OCI-LY3 (cell line): ENCODE measurements around the gene NXN.
A peak's percentile ranks its signal among the peaks of the same experiment; 100 is the strongest.

ENCODE experiments used
- H2AFZ ChIP-seq: fragments of 200-600, 300-600 bp; shearing (Covaris generic); 2 replicates; pipeline ENCODE4 v1.6.0; 2014; ENCODE audit warnings: antibody characterized with exemption, low read depth, low read length
- H3K27ac ChIP-seq: fragments of 200-600, 300-600 bp; sonication (generic); 2 replicates; pipeline ENCODE4 v1.5.1; 2014; ENCODE audit warnings: mild to moderate bottlenecking, low read length, moderate library complexity, mixed read lengths
- H3K27me3 ChIP-seq: fragments of 200-600, 300-600 bp; sonication (generic); 2 replicates; pipeline ENCODE4 v1.6.1; 2014; ENCODE audit warnings: low read depth, low read length, mixed read lengths
- H3K36me3 ChIP-seq: fragments of 200-600, 300-600 bp; sonication (generic); replicated peaks from 2 replicates; pipeline ENCODE3; 2014; ENCODE audit warnings: low read depth, low read length, mixed read lengths
- H3K4me1 ChIP-seq: fragments of 300-600, 200-600 bp; sonication (generic); 2 replicates; pipeline ENCODE4 v1.6.1; 2014; ENCODE audit warnings: low read length, mixed read lengths
- H3K4me2 ChIP-seq: fragments of 200-600, 300-600 bp; sonication (generic); 2 replicates; pipeline ENCODE4 v1.6.1; 2014; ENCODE audit warnings: low read length, mixed read lengths
- H3K4me3 ChIP-seq: fragments of 300-600, 200-600 bp; sonication (generic); 2 replicates; pipeline ENCODE4 v1.5.1; 2014; ENCODE audit warnings: antibody characterized with exemption, mild to moderate bottlenecking, low read length, moderate library complexity
- H3K79me2 ChIP-seq: fragments of 300-600, 200-600 bp; shearing (Covaris generic); 2 replicates; pipeline ENCODE4 v1.6.1; 2014; ENCODE audit warnings: mild to moderate bottlenecking, low read length, mixed read lengths
- H3K9ac ChIP-seq: fragments of 300-600, 200-600 bp; shearing (Covaris generic); 2 replicates; pipeline ENCODE4 v1.6.0; 2014; ENCODE audit warnings: mild to moderate bottlenecking, low read length, moderate library complexity
- H3K9me3 ChIP-seq: fragments of 200-600, 300-600 bp; shearing (Covaris generic); 2 replicates; pipeline ENCODE4 v1.6.1; 2014; ENCODE audit warnings: low read length, mixed read lengths; ENCODE audit not compliant: insufficient read depth
- H4K20me1 ChIP-seq: fragments of 200-600, 300-600 bp; sonication (generic); 2 replicates; pipeline ENCODE4 v1.6.1; 2016; ENCODE audit warnings: low read length, mixed read lengths; ENCODE audit not compliant: insufficient read depth
- CTCF ChIP-seq: fragments of 200-600, 300-600 bp; sonication (generic); IDR thresholded peaks from 2 replicates; pipeline ENCODE4 v1.5.1; 2014; ENCODE audit warnings: antibody characterized with exemption, low read length, low read depth
- EZH2phosphoT487 ChIP-seq: fragments of 200-600 bp; shearing (Covaris generic); IDR thresholded peaks from 2 replicates; pipeline ENCODE4 v1.6.1; 2018; ENCODE audit warnings: antibody characterized with exemption, mixed run types, low read depth

Gene NXN

DNA sequence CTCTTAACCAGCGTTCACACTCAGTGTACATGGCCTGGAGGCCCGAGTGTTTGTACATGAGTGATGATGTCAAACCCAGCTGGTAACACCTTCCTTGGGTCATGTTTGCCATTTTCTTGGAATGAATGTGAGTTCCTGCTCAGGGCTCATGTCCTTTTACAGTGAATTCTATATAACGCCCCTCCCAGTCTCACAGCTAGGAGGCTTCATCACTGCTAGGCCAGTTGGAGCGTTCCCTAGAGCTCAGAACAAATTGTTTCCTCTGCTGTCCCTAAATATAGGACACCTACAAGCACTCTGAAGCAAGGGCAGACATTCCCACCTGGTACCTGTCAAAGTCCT lies 22.8 kb upstream of the NXN start:
- H3K4me1 ChIP-seq = peaks cover 8% of the 10 kb centered on the region
- TF ChIP-seq EZH2phosphoT487 = no peak
- TF ChIP-seq CTCF = no peak
- H3K36me3 ChIP-seq = peaks cover 10% of the 10 kb centered on the region
- no peak overlapping the region for H3K4me3 ChIP-seq
- H4K20me1 ChIP-seq = no peaks in the 10 kb centered on the region
- H3K27me3 ChIP-seq = no peaks in the 10 kb centered on the region
- H3K9ac ChIP-seq = no peak overlapping the region
- no peak overlapping the region for H3K4me2 ChIP-seq
- H3K79me2 ChIP-seq = peaks cover 14% of the 10 kb centered on the region
- no peak overlapping the region for H2AFZ ChIP-seq
- H3K27ac ChIP-seq = no peak overlapping the region
- H3K9me3 ChIP-seq = no peaks in the 10 kb centered on the region

GRCh38 chr17:1001640-1002411 lies 22.2 kb upstream of the NXN start:
- Histone ChIP-seq H2AFZ (no peak overlapping the region), H3K36me3 (peaks cover 10% of the 10 kb centered on the region), H3K27ac (no peak overlapping the region), H3K27me3 (no peaks in the 10 kb centered on the region), H3K9ac (no peak overlapping the region), H3K4me3 (no peak overlapping the region), H3K4me1 (peaks cover 8% of the 10 kb centered on the region), H3K4me2 (no peak overlapping the region), H3K79me2 (peaks cover 18% of the 10 kb centered on the region), H3K9me3 (no peaks in the 10 kb centered on the region), H4K20me1 (no peaks in the 10 kb centered on the region)
- no peak for TF ChIP-seq EZH2phosphoT487
- no peak for TF ChIP-seq CTCF

DNA sequence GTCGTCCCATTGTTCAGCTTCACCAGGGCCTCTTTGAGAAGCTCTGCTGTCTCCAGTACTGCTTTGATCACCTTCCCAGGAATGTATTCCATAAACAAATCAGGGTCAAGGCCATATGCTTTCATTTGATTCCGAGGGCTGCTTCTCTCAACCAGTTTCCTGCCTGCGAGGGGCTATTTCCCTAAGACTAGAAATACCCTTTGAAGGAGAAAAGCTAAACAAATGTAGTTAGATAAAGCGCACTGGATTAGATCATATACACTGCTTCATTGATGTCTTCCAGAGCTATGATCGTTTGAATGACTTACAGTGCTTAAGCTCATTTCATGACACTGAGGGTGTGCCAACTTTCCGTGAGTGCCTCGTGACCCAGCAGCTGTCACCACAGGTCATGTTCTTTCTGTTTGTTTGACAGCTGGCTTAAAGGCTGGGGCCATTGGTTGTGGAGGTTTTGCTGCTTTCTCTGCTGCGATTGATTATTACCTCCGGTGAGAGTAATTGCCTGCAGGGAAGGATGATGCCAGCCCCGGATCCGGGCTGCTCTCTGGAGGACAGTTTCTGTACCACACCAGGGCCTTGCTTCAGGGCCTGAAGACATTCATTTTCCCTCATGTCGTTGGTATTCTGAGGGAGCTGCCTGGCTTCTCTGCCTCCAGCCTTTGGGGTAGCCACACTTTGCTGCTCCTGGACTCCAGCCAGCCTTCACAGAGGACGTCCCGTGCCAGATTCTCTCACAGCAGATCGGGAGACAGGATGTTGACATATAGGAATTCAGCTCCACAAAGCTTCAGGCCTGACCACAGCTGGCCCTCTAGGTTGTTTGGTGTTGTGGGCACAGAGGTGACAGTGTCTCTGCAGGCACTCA lies 21.3 kb upstream of the NXN start:
- TF ChIP-seq CTCF (no peak), EZH2phosphoT487 (no peak)
- H3K4me3 ChIP-seq = no peak overlapping the region
- H3K79me2 ChIP-seq = peaks cover 18% of the 10 kb centered on the region
- H3K4me2 ChIP-seq = no peak overlapping the region
- H3K36me3 ChIP-seq = peaks cover 10% of the 10 kb centered on the region
- H3K4me1 ChIP-seq = peaks cover 8% of the 10 kb centered on the region
- no peaks in the 10 kb centered on the region for H3K27me3 ChIP-seq
- no peak overlapping the region for H3K9ac ChIP-seq
- H2AFZ ChIP-seq = no peak overlapping the region
- no peaks in the 10 kb centered on the region for H3K9me3 ChIP-seq
- no peaks in the 10 kb centered on the region for H4K20me1 ChIP-seq
- H3K27ac ChIP-seq = no peak overlapping the region

DNA sequence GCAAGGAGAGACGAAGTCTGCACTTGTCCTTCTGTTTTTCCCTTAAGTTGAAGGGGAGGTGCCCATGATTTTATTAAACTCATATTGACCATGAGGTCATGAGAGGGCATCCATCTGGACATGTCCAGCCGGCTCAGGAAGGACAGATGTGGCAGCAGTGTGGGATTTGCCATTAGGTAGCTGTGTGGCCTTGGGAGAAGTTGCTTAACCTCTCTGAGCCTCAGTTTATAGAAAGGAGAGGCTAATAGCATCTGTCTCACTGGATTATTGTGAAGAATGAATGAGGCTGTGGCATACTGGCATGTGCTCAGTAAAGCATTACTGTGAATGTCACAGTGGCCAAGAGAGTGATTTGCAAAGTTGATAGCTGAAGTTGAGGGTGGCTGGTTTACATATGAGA lies 18.5 kb upstream of the NXN start:
- H3K27me3 ChIP-seq = no peaks in the 10 kb centered on the region
- H3K79me2 ChIP-seq = peaks cover 18% of the 10 kb centered on the region
- no peaks in the 10 kb centered on the region for H4K20me1 ChIP-seq
- H3K4me2 ChIP-seq = peak overlapping the region; percentile 88
- H3K27ac ChIP-seq = no peak overlapping the region
- no peaks in the 10 kb centered on the region for H3K9me3 ChIP-seq
- H3K36me3 ChIP-seq = peaks cover 10% of the 10 kb centered on the region
- TF ChIP-seq CTCF = no peak
- TF ChIP-seq EZH2phosphoT487 = no peak
- H2AFZ ChIP-seq = no peak overlapping the region
- peaks cover 8% of the 10 kb centered on the region for H3K4me1 ChIP-seq
- H3K9ac ChIP-seq = peak overlapping the region; percentile 92; the same call in 1 of the 2 replicates
- peak overlapping the region; percentile 98 for H3K4me3 ChIP-seq
